IMR-90 (cell line): ENCODE data around the gene AKAP3. TPM values are rescaled to one million over a fixed set of nuclear protein-coding genes. Genes with fewer than 3 reads are reported as not detected.

Source experiments
- ATAC-seq: fragments of 200-7000 bp; cut with Tn5 transposase; 2 replicates; pipeline ENCODE4 v1.9.1; 2020; ENCODE audit warnings: low read depth, mild to moderate bottlenecking, moderate library complexity
- BruUV-seq: library from RNA; stranded (reverse); fragments of 400-500 nt; replicated peaks from 2 replicates; lab custom pipeline; 2021; lab: Mats Ljungman, UMichigan
- CTCF ChIA-PET: fragments of 300-600 bp; formaldehyde crosslinking; extraction: SDS; loops from one replicate; lab custom pipeline; 2021; ENCODE audit warnings: antibody characterized with exemption; lab: Yijun Ruan, JAX
- POLR2A ChIA-PET: fragments of 300-600 bp; sonication (Branson Sonifier 250); formaldehyde crosslinking; loops from one replicate; lab custom pipeline; 2022; ENCODE audit warnings: antibody characterized with exemption; ENCODE audit not compliant: unreplicated experiment; lab: Charles Lee
- DNase-seq: peaks from one replicate; pipeline ENCODE4 v3.0.0; 2013
- H2AFZ ChIP-seq: replicated peaks from 2 replicates; pipeline ENCODE3; 2013; ENCODE audit warnings: low read length, mild to moderate bottlenecking; ENCODE audit not compliant: poor library complexity
- H2AK5ac ChIP-seq: 2 replicates; pipeline ENCODE4 v1.6.1; 2013; ENCODE audit warnings: low read depth, low read length, inconsistent platforms
- H2AK9ac ChIP-seq: replicated peaks from 2 replicates; pipeline ENCODE3; 2013; ENCODE audit warnings: mild to moderate bottlenecking, low read depth, low read length, moderate library complexity; ENCODE audit not compliant: poor library complexity
- H2BK120ac ChIP-seq: 2 replicates; pipeline ENCODE4 v1.6.1; 2013; ENCODE audit warnings: low read depth, low read length, inconsistent platforms
- H2BK15ac ChIP-seq: 3 replicates; pipeline ENCODE4 v1.6.1; 2013; ENCODE audit warnings: low read depth, low read length, inconsistent platforms
- H2BK20ac ChIP-seq: 2 replicates; pipeline ENCODE4 v1.6.1; 2013; ENCODE audit warnings: low read depth, mild to moderate bottlenecking, inconsistent platforms, low read length, moderate library complexity
- H2BK5ac ChIP-seq: 2 replicates; pipeline ENCODE4 v1.6.1; 2013; ENCODE audit warnings: mild to moderate bottlenecking, low read depth, low read length, inconsistent platforms; ENCODE audit not compliant: poor library complexity, severe bottlenecking
- H3K14ac ChIP-seq: replicated peaks from 2 replicates; pipeline ENCODE4 v1.6.1; 2013; ENCODE audit warnings: low read depth, low read length, inconsistent platforms
- H3K18ac ChIP-seq: 2 replicates; pipeline ENCODE4 v1.6.1; 2013; ENCODE audit warnings: low read depth, low read length, control low read depth
- H3K23ac ChIP-seq: 2 replicates; pipeline ENCODE4 v1.6.1; 2013; ENCODE audit warnings: low read depth, low read length, inconsistent platforms
- H3K27ac ChIP-seq: 2 replicates; pipeline ENCODE4 v1.5.1; 2013; ENCODE audit warnings: mild to moderate bottlenecking, control low read depth, low read length; ENCODE audit not compliant: insufficient read depth
- H3K27me3 ChIP-seq: 2 replicates; pipeline ENCODE4 v1.6.1; 2013; ENCODE audit warnings: low read length; ENCODE audit not compliant: control insufficient read depth, insufficient read depth
- H3K36me3 ChIP-seq: 2 replicates; pipeline ENCODE4 v1.6.1; 2013; ENCODE audit warnings: low read length, mixed read lengths; ENCODE audit not compliant: control insufficient read depth, insufficient read depth
- H3K4ac ChIP-seq: 2 replicates; pipeline ENCODE4 v1.6.1; 2013; ENCODE audit warnings: low read depth, low read length, inconsistent platforms
- H3K4me1 ChIP-seq: 2 replicates; pipeline ENCODE4 v1.6.1; 2013; ENCODE audit warnings: low read length, mixed read lengths; ENCODE audit not compliant: control insufficient read depth, insufficient read depth
- H3K4me2 ChIP-seq: 2 replicates; pipeline ENCODE4 v1.6.1; 2013; ENCODE audit warnings: low read depth, mild to moderate bottlenecking, control low read depth, low read length, moderate library complexity
- H3K4me3 ChIP-seq: 2 replicates; pipeline ENCODE4 v1.5.1; 2013; ENCODE audit warnings: low read depth, mild to moderate bottlenecking, control low read depth, low read length, moderate library complexity; ENCODE audit not compliant: insufficient read depth
- H3K56ac ChIP-seq: 2 replicates; pipeline ENCODE4 v1.6.1; 2013; ENCODE audit warnings: low read length, inconsistent platforms; ENCODE audit not compliant: insufficient read depth; ENCODE audit errors: extremely low read depth
- H3K79me1 ChIP-seq, 2 experiments: 2 replicates each; pipeline ENCODE4 v1.6.1; 2013; ENCODE audit warnings: low read length in 2 of 2, inconsistent platforms in 1 of 2, low read depth in 1 of 2
- H3K9ac ChIP-seq: 2 replicates; pipeline ENCODE4 v1.6.1; 2013; ENCODE audit warnings: low read depth, low read length, control low read depth
- H3K9me1 ChIP-seq: 2 replicates; pipeline ENCODE4 v1.6.1; 2013; ENCODE audit warnings: low read length, inconsistent platforms; ENCODE audit not compliant: insufficient read depth
- H3K9me3 ChIP-seq: 2 replicates; pipeline ENCODE4 v1.6.1; 2013; ENCODE audit warnings: low read length; ENCODE audit not compliant: control insufficient read depth, insufficient read depth
- H4K20me1 ChIP-seq: 2 replicates; pipeline ENCODE4 v1.6.1; 2013; ENCODE audit warnings: low read length, inconsistent platforms; ENCODE audit not compliant: insufficient read depth
- H4K5ac ChIP-seq: 2 replicates; pipeline ENCODE4 v1.6.1; 2013; ENCODE audit warnings: mild to moderate bottlenecking, low read depth, low read length, control low read depth
- H4K8ac ChIP-seq, 2 experiments: 2 replicates each; pipeline ENCODE4 v1.6.1; 2013; ENCODE audit warnings: low read depth in 2 of 2, low read length in 2 of 2, control low read depth in 1 of 2, inconsistent platforms in 1 of 2
- H4K91ac ChIP-seq: 2 replicates; pipeline ENCODE4 v1.6.1; 2013; ENCODE audit warnings: low read depth, low read length, inconsistent platforms; ENCODE audit not compliant: insufficient read depth
- CEBPB ChIP-seq: IDR thresholded peaks from 2 replicates; pipeline ENCODE4 v1.6.1; 2012; ENCODE audit warnings: low read depth, low read length, improper control_type of control experiment
- CTCF ChIP-seq: conservative IDR thresholded peaks from 2 replicates; pipeline ENCODE4 v1.5.1; 2012; ENCODE audit warnings: mild to moderate bottlenecking, low read depth, low read length, improper control_type of control experiment
- ELK1 ChIP-seq: fragments of 150-350 bp; IDR thresholded peaks from 2 replicates; pipeline ENCODE4 v1.6.1; 2016; ENCODE audit warnings: low read depth, mild to moderate bottlenecking, low read length, moderate library complexity, borderline replicate concordance
- MAZ ChIP-seq: IDR thresholded peaks from 2 replicates; pipeline ENCODE4 v1.6.1; 2012; ENCODE audit warnings: low read depth, mild to moderate bottlenecking, low read length, improper control_type of control experiment, moderate library complexity, borderline replicate concordance
- MXI1 ChIP-seq: IDR thresholded peaks from 2 replicates; pipeline ENCODE4 v1.6.1; 2012; ENCODE audit warnings: low read depth, mild to moderate bottlenecking, low read length, moderate library complexity, borderline replicate concordance
- RAD21 ChIP-seq: IDR thresholded peaks from 2 replicates; pipeline ENCODE4 v1.6.1; 2012; ENCODE audit warnings: low read length, improper control_type of control experiment
- RFX5 ChIP-seq: IDR thresholded peaks from 2 replicates; pipeline ENCODE4 v1.8.0; 2012; ENCODE audit warnings: low read depth, mild to moderate bottlenecking, low read length, moderate library complexity
- WGBS, 2 experiments: methylation state at CpG; one replicate each; pipeline versions ENCODE4 v1.1.5 to v1.1.7; 2013; ENCODE audit warnings: missing lambda C conversion rate in 2 of 2; ENCODE audit not compliant: insufficient read length in 1 of 2; ENCODE audit errors: extremely low coverage in 2 of 2; 5-methylcytosine and 5-hydroxymethylcytosine counted together
- dilution Hi-C: fragments of 300-500 bp; cut with HindIII; formaldehyde crosslinking; loops from one replicate; pipeline ENCODE4 v1.14.3; 2018; ENCODE audit warnings: low sequenced_read_pairs; ENCODE audit not compliant: unreplicated experiment
- in situ Hi-C: fragments of 300-500 bp; cut with MboI; formaldehyde crosslinking; loops from 3 replicates; pipeline ENCODE4 v1.14.3; 2019; ENCODE audit warnings: low sequenced_read_pairs, inconsistent platforms, mixed read lengths
- intact Hi-C: fragments of 100-400 bp; cut with micrococcal nuclease; formaldehyde crosslinking; loops from 2 replicates; pipeline ENCODE4 v1.10.0; 2022
- polyA plus RNA-seq, 3 experiments: library from polyadenylated mRNA; depleted of rRNA; stranded (reverse); fragments of >200 nt; gene quantifications; 2 replicates each; pipeline ENCODE4 v1.2.3, GENCODE V29; 2012; ENCODE audit warnings: low replicate concordance in 1 of 3
- total RNA-seq: library from RNA; depleted of rRNA; stranded (reverse); fragments of >200 nt; gene quantifications from 2 replicates; pipeline ENCODE4 v1.2.3, GENCODE V29; 2012

The AKAP3 gene
- total and polyA plus RNA-seq, 2 of the 4 experiments (the other 2 are of a cell fraction) = 0.54 to 0.55 TPM

GRCh38 chr12:4604684-4605193 lies 44.1 kb downstream of the AKAP3 start:
- Histone ChIP-seq H3K14ac (peak overlapping the region; percentile 87), H2AK9ac (peak overlapping the region; percentile 78), H3K9me1 (no peaks in the 10 kb centered on the region), H4K20me1 (no peaks in the 10 kb centered on the region), H3K4ac (peak overlapping the region; percentile 75), H4K8ac (peak overlapping the region; percentile 66 to 94), H3K79me1 (peaks cover 15 to 31% of the 10 kb centered on the region in 2 experiments), H4K91ac (peak overlapping the region; percentile 63), H3K4me1 (peaks cover 3% of the 10 kb centered on the region), H2AK5ac (peak overlapping the region; percentile 37; the same call in 1 of the 2 replicates), H2BK20ac (no peak overlapping the region), H3K27ac (peak overlapping the region; percentile 65), H3K9ac (peak overlapping the region; percentile 79), H3K18ac (peak overlapping the region; percentile 55; the same call in 1 of the 2 replicates), H2AFZ (peak overlapping the region; percentile 94), H2BK120ac (peak overlapping the region; percentile 43; the same call in 1 of the 2 replicates), H3K9me3 (no peaks in the 10 kb centered on the region), H3K27me3 (peaks cover 5% of the 10 kb centered on the region), H2BK5ac (peak overlapping the region; percentile 51), H4K5ac (peak overlapping the region; percentile 60), H3K36me3 (no peaks in the 10 kb centered on the region), H3K4me2 (peak overlapping the region; percentile 60), H2BK15ac (no peak overlapping the region), H3K4me3 (peak overlapping the region; percentile 81), H3K56ac (peak overlapping the region; percentile 47; the same call in 1 of the 2 replicates), H3K23ac (peak overlapping the region; percentile 47; the same call in 1 of the 2 replicates)
- peak; percentile 85 for DNase-seq
- intact Hi-C loops = loop anchor here (2.0 kb wide), 3 partner anchors 42 to 154 kb away; partner anchors contain the start of genes AKAP3, DYRK4 and NDUFA9
- peak; percentile 100 for ATAC-seq
- BruUV-seq = no TSS peak
- dilution Hi-C loops = no loop called here
- in situ Hi-C loops = no loop called here
- ChIA-PET POLR2A (no interaction called here), CTCF (interaction anchor here (0.5 to 1.3 kb wide), 10 partner anchors 9 to 192 kb away, joined by 3 to 5 read pairs (median 3); no protein-coding TSS in a partner anchor)
- peak; percentile 88 for TF ChIP-seq CTCF
- peak; percentile 72; the same call in 1 of the 2 replicates for TF ChIP-seq MAZ
- peak; percentile 11; the same call in 1 of the 2 replicates for TF ChIP-seq CEBPB
- TF ChIP-seq MXI1 = peak; percentile 80
- TF ChIP-seq RFX5 = no peak
- TF ChIP-seq RAD21 = peak; percentile 60
- no peak for TF ChIP-seq ELK1
- WGBS, 2 experiments = 0% methylated on average over 6 of the region's 25 CpGs; no CpG with 5 or more reads in 1 of the 2 experiments
